GM21390 (cell line): ENCODE data around the gene TNNT2.

ENCODE experiments used
- ATAC-seq: cut with Tn5 transposase; IDR thresholded peaks from one replicate; pipeline ENCODE4 v1.9.1; 2021; ENCODE audit not compliant: unreplicated experiment

Gene TNNT2

GRCh38 chr1:201377611-201378092 is at the start of gene TNNT2:
TNNT2 (minus strand) TSS chr1:201377680; CDS start chr1:201373254, 4,426 bp downstream.
- ATAC-seq, result no peak

GRCh38 chr1:201426479-201427310 is 49.2 kb upstream of the TNNT2 start:
- no peak for ATAC-seq

- ATAC-seq, result no peak
Measured at GRCh38 chr1:201424146-201424545, 46.7 kb upstream of the TNNT2 start.

GRCh38 chr1:201423655-201424054 is 46.2 kb upstream of the TNNT2 start:
- no peak for ATAC-seq

- ATAC-seq, result no peak
Measured at GRCh38 chr1:201422436-201423030, 45.1 kb upstream of the TNNT2 start.

- ATAC-seq, result no peak
Measured at GRCh38 chr1:201422026-201422425, 44.5 kb upstream of the TNNT2 start.

- ATAC-seq, result no peak
Measured at GRCh38 chr1:201421041-201421440, 43.6 kb upstream of the TNNT2 start.

- ATAC-seq, result no peak
Measured at GRCh38 chr1:201420608-201421002, 43.1 kb upstream of the TNNT2 start.

- no peak for ATAC-seq
Measured at GRCh38 chr1:201419746-201420607, 42.5 kb upstream of the TNNT2 start.

- ATAC-seq, result no peak
Measured at GRCh38 chr1:201419256-201419655, 41.8 kb upstream of the TNNT2 start.

GRCh38 chr1:201418461-201418860 is 41.0 kb upstream of the TNNT2 start:
- ATAC-seq, result no peak

GRCh38 chr1:201414051-201414738 is 36.7 kb upstream of the TNNT2 start:
- no peak for ATAC-seq

GRCh38 chr1:201411292-201411691 is 33.8 kb upstream of the TNNT2 start:
- ATAC-seq, result no peak

GRCh38 chr1:201409440-201409839 is 32.0 kb upstream of the TNNT2 start:
- ATAC-seq, result no peak

GRCh38 chr1:201408834-201409200 is 31.3 kb upstream of the TNNT2 start:
- ATAC-seq, result no peak

GRCh38 chr1:201408176-201408833 is 30.8 kb upstream of the TNNT2 start:
- no peak for ATAC-seq

GRCh38 chr1:201406831-201407406 is 29.4 kb upstream of the TNNT2 start:
- no peak for ATAC-seq

- no peak for ATAC-seq
Measured at GRCh38 chr1:201405484-201405831, 28.0 kb upstream of the TNNT2 start.

- no peak for ATAC-seq
Measured at GRCh38 chr1:201404722-201405483, 27.4 kb upstream of the TNNT2 start.
